Measurements from ENCODE around the gene CSRP1. TPM values are rescaled to one million over a fixed set of nuclear protein-coding genes. Genes with fewer than 3 reads are reported as not detected.
A peak's percentile ranks its signal among the peaks of the same experiment; 100 is the strongest.

CSRP1 gene
- total and polyA plus RNA-seq, 2 experiments from 2014 or later: 5.8 to 29.9 TPM

- H3K36me3 Mint-ChIP-seq (ENCODE audit: low read depth): no peaks in the 10 kb centered on the region
- H3K9me3 Mint-ChIP-seq: no peaks in the 10 kb centered on the region
- no peak overlapping the region for H3K4me3 ChIP-seq
- peaks cover 10% of the 10 kb centered on the region for H3K4me1 Mint-ChIP-seq
- no peak overlapping the region for H3K4me2 ChIP-seq
- H3K4me1 ChIP-seq (ENCODE audit: insufficient read depth): no peaks in the 10 kb centered on the region; the same call in 1 of the 2 replicates
- H3K27me3 Mint-ChIP-seq (ENCODE audit: insufficient read depth, low read depth, poor library complexity): peaks cover 7% of the 10 kb centered on the region
- H3K27ac Mint-ChIP-seq: no peak overlapping the region
- no peak overlapping the region for H2AFZ ChIP-seq
- H3K36me3 ChIP-seq (ENCODE audit: insufficient read depth): no peaks in the 10 kb centered on the region
- H3K27ac ChIP-seq (ENCODE audit: low read depth): no peak overlapping the region
- ATAC-seq (no peak), DNase-seq (ENCODE audit: low spot score) (no peak)
- H4K20me1 ChIP-seq (replicated peaks; ENCODE audit: insufficient read depth): no peaks in the 10 kb centered on the region
- no peak overlapping the region for H3K4me3 Mint-ChIP-seq
- H3K27me3 ChIP-seq (ENCODE audit: insufficient read depth): no peaks in the 10 kb centered on the region
- no peaks in the 10 kb centered on the region for H3K79me2 ChIP-seq (replicated peaks; ENCODE audit: insufficient read depth)
- H3K9me2 ChIP-seq (ENCODE audit: insufficient read depth): no peaks in the 10 kb centered on the region
- TF ChIP-seq ETS1 (IDR thresholded peaks at IDR 0.05): no peak
- H3F3A ChIP-seq (replicated peaks; ENCODE audit: low read depth): no peaks in the 10 kb centered on the region
Observed at GRCh38 chr1:201553496-201554189, 46.7 kb upstream of the CSRP1 start.

- Histone ChIP-seq H3K36me3 (ENCODE audit: insufficient read depth) (no peaks in the 10 kb centered on the region), H3K9me2 (ENCODE audit: insufficient read depth) (no peaks in the 10 kb centered on the region), H3F3A (replicated peaks; ENCODE audit: low read depth) (no peaks in the 10 kb centered on the region), H3K27me3 (ENCODE audit: insufficient read depth) (no peaks in the 10 kb centered on the region), H3K27ac (ENCODE audit: low read depth) (no peak overlapping the region), H3K4me2 (no peak overlapping the region), H4K20me1 (replicated peaks; ENCODE audit: insufficient read depth) (no peaks in the 10 kb centered on the region), H3K4me1 (ENCODE audit: insufficient read depth) (no peaks in the 10 kb centered on the region; the same call in 1 of the 2 replicates), H3K79me2 (replicated peaks; ENCODE audit: insufficient read depth) (no peaks in the 10 kb centered on the region), H3K4me3 (no peak overlapping the region), H2AFZ (no peak overlapping the region)
- ATAC-seq (peak; percentile 22; the same call in 2 of the 3 replicates), DNase-seq (ENCODE audit: low spot score) (no peak)
- Mint-ChIP-seq H3K27me3 (ENCODE audit: insufficient read depth, low read depth, poor library complexity) (peaks cover 7% of the 10 kb centered on the region), H3K27ac (no peak overlapping the region), H3K4me1 (peaks cover 10% of the 10 kb centered on the region), H3K4me3 (no peak overlapping the region), H3K36me3 (ENCODE audit: low read depth) (no peaks in the 10 kb centered on the region), H3K9me3 (no peaks in the 10 kb centered on the region)
- TF ChIP-seq EZH2phosphoT487 (IDR thresholded peaks at IDR 0.05; ENCODE audit: unreplicated experiment) (no peak), CTCF (conservative IDR thresholded peaks at IDR 0.05; ENCODE audit: low read depth in 2 of 2) (no peak), EZH2 (IDR thresholded peaks at IDR 0.05; ENCODE audit: low read depth, unreplicated experiment) (no peak), ZNF331 (CRISPR knock-in tag; IDR thresholded peaks at IDR 0.05; ENCODE audit: low read depth) (no peak), NANOG (IDR thresholded peaks at IDR 0.05; ENCODE audit: borderline replicate concordance) (no peak), ETS1 (IDR thresholded peaks at IDR 0.05) (no peak), JUNB (IDR thresholded peaks at IDR 0.05; ENCODE audit: unreplicated experiment) (no peak), CREB1 (CRISPR knock-in tag; IDR thresholded peaks at IDR 0.05; ENCODE audit: low read depth) (no peak), REST (IDR thresholded peaks at IDR 0.05; ENCODE audit: unreplicated experiment) (no peak)
Observed at GRCh38 chr1:201552941-201553351, 46.0 kb upstream of the CSRP1 start.
